GM21576 (cell line): ENCODE results near the gene DCAF5.
"Not testable (repeated sequence)": the region's sequence is repeated elsewhere in the genome, so short reads cannot be mapped to it uniquely, and the experiment has no call there.

Experiments
- ATAC-seq: cut with Tn5 transposase; IDR thresholded peaks from one replicate; pipeline ENCODE4 v1.9.1; 2021; ENCODE audit warnings: mild to moderate bottlenecking, moderate library complexity; ENCODE audit not compliant: unreplicated experiment

The DCAF5 gene

GRCh38 chr14:69152902-69153151 is at the start of gene DCAF5:
Gene DCAF5, minus strand, starts transcription at chr14:69153119. Its CDS starts 141 bp downstream, at chr14:69152978.
- ATAC-seq = no peak

GRCh38 chr14:69199786-69200185 is 46.9 kb upstream of the DCAF5 start:
- no peak for ATAC-seq

GRCh38 chr14:69193721-69194120 is 40.8 kb upstream of the DCAF5 start:
- ATAC-seq = no peak

GRCh38 chr14:69191340-69192111 is 38.6 kb upstream of the DCAF5 start, which contains the start of gene EXD2:
Gene EXD2, plus strand, starts transcription at chr14:69191498. Its CDS starts 17,973 bp downstream, at chr14:69209471.
- peak; percentile 86 for ATAC-seq

GRCh38 chr14:69190191-69190590 is 37.3 kb upstream of the DCAF5 start:
- no peak for ATAC-seq

GRCh38 chr14:69183735-69184134 is 30.8 kb upstream of the DCAF5 start:
- ATAC-seq = no peak

- not testable (repeated sequence) for ATAC-seq
These were observed 29.7 kb upstream of the DCAF5 start for GRCh38 chr14:69182580-69182979.

- ATAC-seq = no peak
These were observed 28.6 kb upstream of the DCAF5 start for GRCh38 chr14:69181491-69181890.

GRCh38 chr14:69175130-69175529 is 22.2 kb upstream of the DCAF5 start:
- no peak for ATAC-seq

- no peak for ATAC-seq
These were observed 18.6 kb upstream of the DCAF5 start for GRCh38 chr14:69171569-69171968.

- no peak for ATAC-seq
These were observed 17.9 kb upstream of the DCAF5 start for GRCh38 chr14:69170839-69171238.

- ATAC-seq = not testable (repeated sequence)
These were observed 12.9 kb upstream of the DCAF5 start for GRCh38 chr14:69165787-69166186.

GRCh38 chr14:69161590-69161989 is 8.7 kb upstream of the DCAF5 start:
- ATAC-seq = no peak

GRCh38 chr14:69156224-69156623 is 3.3 kb upstream of the DCAF5 start:
- ATAC-seq = no peak

GRCh38 chr14:69154779-69155178 is 1.9 kb upstream of the DCAF5 start:
- no peak for ATAC-seq

GRCh38 chr14:69153873-69154270 is 953 bp upstream of the DCAF5 start:
- ATAC-seq = no peak

GRCh38 chr14:69153152-69153872 is 393 bp upstream of the DCAF5 start:
- ATAC-seq = peak; percentile 80

- ATAC-seq = peak; percentile 2
These were observed 578 bp downstream of the DCAF5 start for GRCh38 chr14:69152181-69152901.

- peak; percentile 49 for ATAC-seq
These were observed 1.3 kb downstream of the DCAF5 start for GRCh38 chr14:69151458-69152180.

GRCh38 chr14:69149461-69150244 is 3.3 kb downstream of the DCAF5 start:
- no peak for ATAC-seq
